OCI-LY7 (cell line): ENCODE results near the gene PIPOX. TPM values are rescaled to one million over a fixed set of nuclear protein-coding genes. Genes with fewer than 3 reads are reported as not detected.

Experiments
- BruUV-seq: library from RNA; stranded (reverse); fragments of 400-500 nt; replicated peaks from 2 replicates; lab custom pipeline; 2021; lab: Mats Ljungman, UMichigan
- CTCF ChIA-PET: fragments of 300-600 bp; sonication (Branson Sonifier 250); formaldehyde crosslinking; loops from one replicate; lab custom pipeline; 2022; ENCODE audit warnings: antibody characterized with exemption; ENCODE audit not compliant: unreplicated experiment; lab: Charles Lee
- POLR2A ChIA-PET: fragments of 300-600 bp; sonication (Branson Sonifier 250); formaldehyde crosslinking; loops from one replicate; lab custom pipeline; 2022; ENCODE audit warnings: antibody characterized with exemption; lab: Charles Lee
- DNase-seq: peaks from one replicate; pipeline ENCODE4 v3.0.0-alpha.2; 2015; ENCODE audit warnings: low spot score
- H2AFZ ChIP-seq: fragments of 200-600 bp; sonication (generic), shearing (Covaris generic); 2 replicates; pipeline ENCODE4 v1.6.1; 2014; ENCODE audit warnings: mild to moderate bottlenecking, antibody characterized with exemption, low read length, moderate library complexity
- H3K27ac ChIP-seq: fragments of 200-600 bp; sonication (generic); 2 replicates; pipeline ENCODE4 v1.5.1; 2014; ENCODE audit warnings: mixed run types, low read depth, mild to moderate bottlenecking, moderate library complexity, low read length, inconsistent platforms; ENCODE audit not compliant: poor library complexity, severe bottlenecking
- H3K36me3 ChIP-seq: fragments of 200-600 bp; sonication (generic); 2 replicates; pipeline ENCODE4 v1.6.1; 2014; ENCODE audit warnings: mild to moderate bottlenecking, antibody characterized with exemption, low read length, moderate library complexity, mixed read lengths; ENCODE audit not compliant: insufficient read depth
- H3K4me1 ChIP-seq: fragments of 200-600 bp; sonication (generic); 2 replicates; pipeline ENCODE4 v1.5.1; 2014; ENCODE audit warnings: mild to moderate bottlenecking, low read length; ENCODE audit not compliant: insufficient read depth, poor library complexity, severe bottlenecking
- H3K4me2 ChIP-seq: fragments of 200-600 bp; sonication (generic); 2 replicates; pipeline ENCODE4 v1.6.1; 2014; ENCODE audit warnings: mild to moderate bottlenecking, low read length
- H3K4me3 ChIP-seq: fragments of 200-600 bp; sonication (generic); 2 replicates; pipeline ENCODE4 v1.5.1; 2014; ENCODE audit warnings: mild to moderate bottlenecking, low read depth, low read length; ENCODE audit not compliant: poor library complexity, severe bottlenecking
- H3K79me2 ChIP-seq: fragments of 200-600 bp; sonication (generic); 2 replicates; pipeline ENCODE4 v1.6.1; 2016; ENCODE audit warnings: low read depth, mild to moderate bottlenecking, low read length, moderate library complexity, mixed read lengths; ENCODE audit not compliant: insufficient read depth
- H3K9me2 ChIP-seq: fragments of 200-600 bp; sonication (generic); 2 replicates; pipeline ENCODE4 v1.6.1; 2016; ENCODE audit warnings: mild to moderate bottlenecking, low read length, mixed read lengths; ENCODE audit not compliant: insufficient read depth
- H3K9me3 ChIP-seq: fragments of 200-600 bp; sonication (generic); 2 replicates; pipeline ENCODE4 v1.6.1; 2014; ENCODE audit warnings: mild to moderate bottlenecking, mixed run types, low read length, mixed read lengths
- H4K20me1 ChIP-seq: fragments of 200-600 bp; sonication (generic); 2 replicates; pipeline ENCODE4 v1.6.1; 2014; ENCODE audit warnings: mild to moderate bottlenecking, antibody characterized with exemption, low read length, moderate library complexity, mixed read lengths; ENCODE audit not compliant: insufficient read depth
- EZH2phosphoT487 ChIP-seq: fragments of 200-600 bp; sonication (generic); IDR thresholded peaks from 2 replicates; pipeline ENCODE4 v1.6.1; 2018; ENCODE audit warnings: low read depth, borderline replicate concordance, mild to moderate bottlenecking, mixed run types, antibody characterized with exemption, low read length, moderate library complexity, mixed read lengths
- intact Hi-C: fragments of 100-400 bp; cut with micrococcal nuclease; formaldehyde crosslinking; loops from one replicate; pipeline ENCODE4 v1.10.0; 2022; ENCODE audit not compliant: unreplicated experiment
- total RNA-seq, 2 experiments: library from RNA; depleted of rRNA in 1 of 2; stranded (reverse); fragments of >200 nt in 1 of 2; shearing (Covaris generic) in 1 of 2; gene quantifications; 2 replicates each; pipeline ENCODE4 v1.2.3, GENCODE V29; 2014 to 2022
- TF ChIP-seq, protein P1 (sequence below): fragments of 200-600 bp; sonication (generic); conservative IDR thresholded peaks from 2 replicates; pipeline ENCODE4 v1.5.1; 2014; ENCODE audit warnings: mild to moderate bottlenecking, antibody characterized with exemption, low read length, moderate library complexity, mixed read lengths

The PIPOX gene
- total RNA-seq, 2 experiments from 2014 or later, result 3.8 to 4.1 TPM

DNA sequence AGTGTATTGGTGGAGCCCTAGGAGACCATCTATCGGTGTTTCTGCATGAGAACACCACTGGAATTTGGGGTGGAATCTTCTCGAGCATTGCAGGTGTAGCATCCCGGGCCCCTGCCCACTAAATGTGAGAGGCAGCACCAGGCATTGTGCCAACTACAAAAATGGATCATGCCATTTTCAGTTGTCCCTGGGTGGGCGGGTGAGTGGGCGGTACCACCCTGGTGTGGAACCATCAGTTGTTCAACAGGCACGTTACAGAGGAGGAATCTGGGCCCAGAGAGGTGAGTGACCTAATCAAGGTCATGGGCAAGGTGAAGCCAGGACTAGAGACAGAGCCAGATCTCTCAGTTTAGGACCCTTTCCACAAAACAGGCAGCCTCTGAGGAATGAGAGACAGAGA is 8.8 kb downstream of the PIPOX start:
- DNase-seq, result no peak
- Histone ChIP-seq H3K9me3 (no peaks in the 10 kb centered on the region), H2AFZ (no peak overlapping the region), H3K4me2 (no peak overlapping the region), H3K27ac (no peak overlapping the region), H3K9me2 (no peaks in the 10 kb centered on the region), H3K36me3 (no peaks in the 10 kb centered on the region), H4K20me1 (no peaks in the 10 kb centered on the region), H3K4me1 (peaks cover 5% of the 10 kb centered on the region), H3K79me2 (no peaks in the 10 kb centered on the region), H3K4me3 (no peak overlapping the region)
- ChIA-PET POLR2A (no interaction called here), CTCF (no interaction called here)
- TF ChIP-seq EZH2phosphoT487, result no peak
- TF ChIP-seq, protein P1, sequence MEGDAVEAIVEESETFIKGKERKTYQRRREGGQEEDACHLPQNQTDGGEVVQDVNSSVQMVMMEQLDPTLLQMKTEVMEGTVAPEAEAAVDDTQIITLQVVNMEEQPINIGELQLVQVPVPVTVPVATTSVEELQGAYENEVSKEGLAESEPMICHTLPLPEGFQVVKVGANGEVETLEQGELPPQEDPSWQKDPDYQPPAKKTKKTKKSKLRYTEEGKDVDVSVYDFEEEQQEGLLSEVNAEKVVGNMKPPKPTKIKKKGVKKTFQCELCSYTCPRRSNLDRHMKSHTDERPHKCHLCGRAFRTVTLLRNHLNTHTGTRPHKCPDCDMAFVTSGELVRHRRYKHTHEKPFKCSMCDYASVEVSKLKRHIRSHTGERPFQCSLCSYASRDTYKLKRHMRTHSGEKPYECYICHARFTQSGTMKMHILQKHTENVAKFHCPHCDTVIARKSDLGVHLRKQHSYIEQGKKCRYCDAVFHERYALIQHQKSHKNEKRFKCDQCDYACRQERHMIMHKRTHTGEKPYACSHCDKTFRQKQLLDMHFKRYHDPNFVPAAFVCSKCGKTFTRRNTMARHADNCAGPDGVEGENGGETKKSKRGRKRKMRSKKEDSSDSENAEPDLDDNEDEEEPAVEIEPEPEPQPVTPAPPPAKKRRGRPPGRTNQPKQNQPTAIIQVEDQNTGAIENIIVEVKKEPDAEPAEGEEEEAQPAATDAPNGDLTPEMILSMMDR, result no peak
- intact Hi-C loops, result no loop called here
- BruUV-seq, result no TSS peak

DNA sequence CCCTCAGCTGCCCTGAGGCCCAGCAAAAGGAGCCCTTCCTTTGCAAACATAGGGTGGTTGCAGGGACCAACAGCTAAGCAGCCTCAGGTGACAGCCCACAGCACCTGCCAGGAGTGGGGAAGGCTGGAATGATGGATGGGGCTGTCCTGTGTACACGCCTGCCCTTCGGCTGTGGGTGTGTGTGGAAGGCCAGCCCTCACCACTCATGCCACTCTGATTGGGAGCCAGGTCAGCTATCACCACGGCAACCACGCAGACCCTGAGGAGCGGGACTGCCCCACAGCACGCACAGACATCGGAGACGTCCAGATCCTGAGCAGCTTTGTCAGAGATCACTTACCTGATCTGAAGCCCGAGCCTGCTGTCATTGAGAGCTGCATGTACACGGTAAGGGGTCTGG is 11.9 kb downstream of the PIPOX start:
- no peaks in the 10 kb centered on the region for H3K9me3 ChIP-seq
- no peaks in the 10 kb centered on the region for H3K79me2 ChIP-seq
- H3K4me3 ChIP-seq, result no peak overlapping the region
- TF ChIP-seq EZH2phosphoT487, result no peak
- TF ChIP-seq, protein P1, result no peak
- ChIA-PET CTCF (no interaction called here), POLR2A (no interaction called here)
- H3K4me2 ChIP-seq, result no peak overlapping the region
- no peaks in the 10 kb centered on the region for H3K4me1 ChIP-seq
- no peak for DNase-seq
- H3K27ac ChIP-seq, result no peak overlapping the region
- intact Hi-C loops, result loop anchor here (5.0 kb wide), 1 partner anchor 83 kb away; no protein-coding TSS in a partner anchor
- H3K36me3 ChIP-seq, result no peaks in the 10 kb centered on the region
- no peaks in the 10 kb centered on the region for H3K9me2 ChIP-seq
- H2AFZ ChIP-seq, result no peak overlapping the region
- no peaks in the 10 kb centered on the region for H4K20me1 ChIP-seq
- no TSS peak for BruUV-seq

DNA sequence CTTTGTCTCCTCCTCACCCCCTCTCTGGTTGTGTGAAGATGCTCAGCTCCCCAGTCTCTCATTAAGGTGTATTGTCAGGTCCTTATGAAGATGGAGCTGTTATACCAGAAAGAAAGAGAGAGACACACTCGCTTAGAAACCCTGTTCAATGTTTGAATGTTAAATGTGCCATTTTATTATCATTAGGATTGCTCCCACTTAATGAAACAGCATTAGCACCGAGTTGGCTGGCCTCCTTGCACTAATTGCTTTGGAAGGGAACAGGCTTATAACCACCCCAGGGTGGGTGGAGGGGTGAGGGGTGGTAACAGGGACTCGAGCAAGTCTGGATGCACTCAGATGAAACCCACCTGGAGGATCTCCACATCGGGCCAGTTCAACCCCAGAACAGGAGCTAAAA is 14.4 kb downstream of the PIPOX start:
- H3K27ac ChIP-seq, result no peak overlapping the region
- ChIA-PET POLR2A (no interaction called here), CTCF (no interaction called here)
- no peaks in the 10 kb centered on the region for H3K9me3 ChIP-seq
- TF ChIP-seq, protein P1, result no peak
- TF ChIP-seq EZH2phosphoT487, result no peak
- no peaks in the 10 kb centered on the region for H3K9me2 ChIP-seq
- H3K4me1 ChIP-seq, result no peaks in the 10 kb centered on the region
- intact Hi-C loops, result loop anchor here (5.0 kb wide), 1 partner anchor 85 kb away; no protein-coding TSS in a partner anchor
- H3K36me3 ChIP-seq, result no peaks in the 10 kb centered on the region
- H3K4me2 ChIP-seq, result no peak overlapping the region
- H2AFZ ChIP-seq, result no peak overlapping the region
- no peak for DNase-seq
- H4K20me1 ChIP-seq, result no peaks in the 10 kb centered on the region
- no peaks in the 10 kb centered on the region for H3K79me2 ChIP-seq
- BruUV-seq, result no TSS peak
- H3K4me3 ChIP-seq, result no peak overlapping the region
